OCI-LY3 (cell line): ENCODE results near the gene POGZ.
A peak's percentile ranks its signal among the peaks of the same experiment; 100 is the strongest.

Source experiments
- H2AFZ ChIP-seq: fragments of 200-600, 300-600 bp; shearing (Covaris generic); 2 replicates; pipeline ENCODE4 v1.6.0; 2014; ENCODE audit warnings: antibody characterized with exemption, low read depth, low read length
- H3K27ac ChIP-seq: fragments of 200-600, 300-600 bp; sonication (generic); 2 replicates; pipeline ENCODE4 v1.5.1; 2014; ENCODE audit warnings: mild to moderate bottlenecking, low read length, moderate library complexity, mixed read lengths
- H3K27me3 ChIP-seq: fragments of 200-600, 300-600 bp; sonication (generic); 2 replicates; pipeline ENCODE4 v1.6.1; 2014; ENCODE audit warnings: low read depth, low read length, mixed read lengths
- H3K36me3 ChIP-seq: fragments of 200-600, 300-600 bp; sonication (generic); replicated peaks from 2 replicates; pipeline ENCODE3; 2014; ENCODE audit warnings: low read depth, low read length, mixed read lengths
- H3K4me1 ChIP-seq: fragments of 300-600, 200-600 bp; sonication (generic); 2 replicates; pipeline ENCODE4 v1.6.1; 2014; ENCODE audit warnings: low read length, mixed read lengths
- H3K4me2 ChIP-seq: fragments of 200-600, 300-600 bp; sonication (generic); 2 replicates; pipeline ENCODE4 v1.6.1; 2014; ENCODE audit warnings: low read length, mixed read lengths
- H3K4me3 ChIP-seq: fragments of 300-600, 200-600 bp; sonication (generic); 2 replicates; pipeline ENCODE4 v1.5.1; 2014; ENCODE audit warnings: antibody characterized with exemption, mild to moderate bottlenecking, low read length, moderate library complexity
- H3K79me2 ChIP-seq: fragments of 300-600, 200-600 bp; shearing (Covaris generic); 2 replicates; pipeline ENCODE4 v1.6.1; 2014; ENCODE audit warnings: mild to moderate bottlenecking, low read length, mixed read lengths
- H3K9ac ChIP-seq: fragments of 300-600, 200-600 bp; shearing (Covaris generic); 2 replicates; pipeline ENCODE4 v1.6.0; 2014; ENCODE audit warnings: mild to moderate bottlenecking, low read length, moderate library complexity
- H3K9me3 ChIP-seq: fragments of 200-600, 300-600 bp; shearing (Covaris generic); 2 replicates; pipeline ENCODE4 v1.6.1; 2014; ENCODE audit warnings: low read length, mixed read lengths; ENCODE audit not compliant: insufficient read depth
- H4K20me1 ChIP-seq: fragments of 200-600, 300-600 bp; sonication (generic); 2 replicates; pipeline ENCODE4 v1.6.1; 2016; ENCODE audit warnings: low read length, mixed read lengths; ENCODE audit not compliant: insufficient read depth
- CTCF ChIP-seq: fragments of 200-600, 300-600 bp; sonication (generic); IDR thresholded peaks from 2 replicates; pipeline ENCODE4 v1.5.1; 2014; ENCODE audit warnings: antibody characterized with exemption, low read length, low read depth
- EZH2phosphoT487 ChIP-seq: fragments of 200-600 bp; shearing (Covaris generic); IDR thresholded peaks from 2 replicates; pipeline ENCODE4 v1.6.1; 2018; ENCODE audit warnings: antibody characterized with exemption, mixed run types, low read depth

Gene POGZ

GRCh38 chr1:151459331-151460046, at the start of gene POGZ:
Gene POGZ, minus strand, starts transcription at chr1:151459494. Its CDS starts 17,290 bp downstream, at chr1:151442204.
- H3K4me2 ChIP-seq: peak within 1 kb of the TSS; percentile 70
- peak within 1 kb of the TSS; percentile 65 for H3K27ac ChIP-seq
- H3K4me1 ChIP-seq: peaks cover 13% of the 10 kb centered on the region
- peaks cover 2% of the 10 kb centered on the region for H3K36me3 ChIP-seq
- H3K4me3 ChIP-seq: peak within 1 kb of the TSS; percentile 84
- peaks cover 37% of the 10 kb centered on the region for H4K20me1 ChIP-seq
- TF ChIP-seq CTCF (no peak), EZH2phosphoT487 (no peak)
- H3K27me3 ChIP-seq: no peaks in the 10 kb centered on the region; the same call in 1 of the 2 replicates
- H3K9me3 ChIP-seq: no peaks in the 10 kb centered on the region
- peak within 1 kb of the TSS; percentile 83 for H3K9ac ChIP-seq
- peak within 1 kb of the TSS; percentile 96 for H2AFZ ChIP-seq
- H3K79me2 ChIP-seq: peaks cover 39% of the 10 kb centered on the region

- H3K4me2 ChIP-seq: no peak overlapping the region
- no peaks in the 10 kb centered on the region for H3K9me3 ChIP-seq
- TF ChIP-seq CTCF (no peak), EZH2phosphoT487 (no peak)
- H3K9ac ChIP-seq: no peak overlapping the region
- H3K79me2 ChIP-seq: no peaks in the 10 kb centered on the region
- peaks cover 21% of the 10 kb centered on the region for H3K27me3 ChIP-seq
- no peak overlapping the region for H3K27ac ChIP-seq
- peaks cover 24% of the 10 kb centered on the region for H3K4me1 ChIP-seq
- H3K36me3 ChIP-seq: no peaks in the 10 kb centered on the region
- no peaks in the 10 kb centered on the region for H4K20me1 ChIP-seq
- H3K4me3 ChIP-seq: no peak overlapping the region
- no peak overlapping the region for H2AFZ ChIP-seq
These were observed 49.5 kb upstream of the POGZ start for GRCh38 chr1:151508833-151509232.

- Histone ChIP-seq H3K9ac (no peak overlapping the region), H2AFZ (no peak overlapping the region), H3K79me2 (no peaks in the 10 kb centered on the region), H3K27me3 (peaks cover 14% of the 10 kb centered on the region; the same call in 1 of the 2 replicates), H3K4me1 (no peaks in the 10 kb centered on the region), H3K9me3 (no peaks in the 10 kb centered on the region), H4K20me1 (no peaks in the 10 kb centered on the region), H3K27ac (no peak overlapping the region), H3K4me2 (no peak overlapping the region), H3K36me3 (no peaks in the 10 kb centered on the region), H3K4me3 (no peak overlapping the region)
- TF ChIP-seq EZH2phosphoT487 (no peak), CTCF (no peak)
These were observed 45.5 kb upstream of the POGZ start for GRCh38 chr1:151504759-151505158.

GRCh38 chr1:151504252-151504651, 45.0 kb upstream of the POGZ start:
- no peak for TF ChIP-seq EZH2phosphoT487
- no peak for TF ChIP-seq CTCF
- Histone ChIP-seq H3K27me3 (peaks cover 17% of the 10 kb centered on the region; the same call in 1 of the 2 replicates), H3K4me3 (no peak overlapping the region), H3K36me3 (no peaks in the 10 kb centered on the region), H3K9ac (no peak overlapping the region), H3K4me1 (no peaks in the 10 kb centered on the region), H3K4me2 (no peak overlapping the region), H3K9me3 (no peaks in the 10 kb centered on the region), H2AFZ (no peak overlapping the region), H3K79me2 (no peaks in the 10 kb centered on the region), H4K20me1 (no peaks in the 10 kb centered on the region), H3K27ac (no peak overlapping the region)
